ENCODE data around the gene NPRL2. TPM values are rescaled to one million over a fixed set of nuclear protein-coding genes. Genes with fewer than 3 reads are reported as not detected.

The NPRL2 gene
- total and polyA plus RNA-seq, 2 experiments from 2014 or later = 17.9 to 28.9 TPM

GRCh38 chr3:50337175-50337861, 13.3 kb downstream of the NPRL2 start:
- in situ Hi-C loops (cut with MboI) = no loop called here
- Histone ChIP-seq H3K36me3 (ENCODE audit: low read depth) (no peaks in the 10 kb centered on the region), H3K4me1 (ENCODE audit: insufficient read depth) (peaks cover 53% of the 10 kb centered on the region), H3K9me2 (ENCODE audit: insufficient read depth) (no peaks in the 10 kb centered on the region), H3F3A (ENCODE audit: insufficient read depth) (peaks cover 50% of the 10 kb centered on the region), H3K27me3 (replicated peaks; ENCODE audit: insufficient read depth) (no peaks in the 10 kb centered on the region), H3K27ac (peak overlapping the region; percentile 96), H3K79me2 (ENCODE audit: insufficient read depth) (peaks cover 74% of the 10 kb centered on the region), H4K20me1 (ENCODE audit: insufficient read depth) (no peaks in the 10 kb centered on the region; the same call in 1 of the 2 replicates), H3K9me3 (ENCODE audit: low read depth) (no peaks in the 10 kb centered on the region), H3K9ac (peak overlapping the region; percentile 99), H2AFZ (peak overlapping the region; percentile 72), H3K4me2 (ENCODE audit: unreplicated experiment) (peak overlapping the region; percentile 96), H3K4me3 (peak overlapping the region; percentile 89)
- TF ChIP-seq EZH2 (IDR thresholded peaks at IDR 0.05; ENCODE audit: insufficient read depth, poor library complexity, severe bottlenecking) = no peak
- TF ChIP-seq EZH2phosphoT487 (IDR thresholded peaks at IDR 0.05; ENCODE audit: insufficient read depth, low read depth) = no peak
- peak; percentile 100 for DNase-seq
- WGBS, 2 experiments (ENCODE audit: low coverage in 1 of 2, low lambda C conversion rate in 2 of 2, missing lambda C conversion rate in 2 of 2) = 1% methylated on average over 63 to 68 of the region's 79 CpGs

- Histone ChIP-seq H3K4me1 (ENCODE audit: insufficient read depth) (peaks cover 53% of the 10 kb centered on the region), H2AFZ (0 out of 2 replicates have a peak overlapping the region, but pooled peaks have one; percentile 7), H3K9me2 (ENCODE audit: insufficient read depth) (no peaks in the 10 kb centered on the region), H3K27me3 (replicated peaks; ENCODE audit: insufficient read depth) (no peaks in the 10 kb centered on the region), H3K27ac (peak overlapping the region; percentile 96), H3K4me3 (peak overlapping the region; percentile 89), H3K79me2 (ENCODE audit: insufficient read depth) (peaks cover 81% of the 10 kb centered on the region), H4K20me1 (ENCODE audit: insufficient read depth) (no peaks in the 10 kb centered on the region; the same call in 1 of the 2 replicates), H3K9me3 (ENCODE audit: low read depth) (no peaks in the 10 kb centered on the region), H3F3A (ENCODE audit: insufficient read depth) (peaks cover 50% of the 10 kb centered on the region), H3K9ac (peak overlapping the region; percentile 99), H3K36me3 (ENCODE audit: low read depth) (no peaks in the 10 kb centered on the region; the same call in 1 of the 2 replicates), H3K4me2 (ENCODE audit: unreplicated experiment) (peak overlapping the region; percentile 96)
- TF ChIP-seq EZH2phosphoT487 (IDR thresholded peaks at IDR 0.05; ENCODE audit: insufficient read depth, low read depth) (no peak), EZH2 (IDR thresholded peaks at IDR 0.05; ENCODE audit: insufficient read depth, poor library complexity, severe bottlenecking) (no peak)
- WGBS, 2 experiments (ENCODE audit: low coverage in 1 of 2, low lambda C conversion rate in 2 of 2, missing lambda C conversion rate in 2 of 2) = 1% methylated on average over 25 to 30 of the region's 31 CpGs
- DNase-seq = peak; percentile 76
- in situ Hi-C loops (cut with MboI) = no loop called here
Measured at GRCh38 chr3:50336452-50337174, 14.0 kb downstream of the NPRL2 start.

GRCh38 chr3:50334339-50335075, 16.1 kb downstream of the NPRL2 start:
- H3K4me2 ChIP-seq (ENCODE audit: unreplicated experiment) = peak overlapping the region; percentile 96
- peaks cover 46% of the 10 kb centered on the region for H3K4me1 ChIP-seq (ENCODE audit: insufficient read depth)
- no peaks in the 10 kb centered on the region for H3K9me2 ChIP-seq (ENCODE audit: insufficient read depth)
- in situ Hi-C loops (cut with MboI) = no loop called here
- DNase-seq = no peak
- no peak overlapping the region for H2AFZ ChIP-seq
- H4K20me1 ChIP-seq (ENCODE audit: insufficient read depth) = no peaks in the 10 kb centered on the region; the same call in 1 of the 2 replicates
- peak overlapping the region; percentile 99 for H3K9ac ChIP-seq
- H3K27ac ChIP-seq = peak overlapping the region; percentile 96
- peaks cover 18% of the 10 kb centered on the region for H3K36me3 ChIP-seq (ENCODE audit: low read depth)
- H3K4me3 ChIP-seq = peak overlapping the region; percentile 89
- no peaks in the 10 kb centered on the region for H3K9me3 ChIP-seq (ENCODE audit: low read depth)
- H3K79me2 ChIP-seq (ENCODE audit: insufficient read depth) = peaks cover 86% of the 10 kb centered on the region
- peaks cover 62% of the 10 kb centered on the region for H3F3A ChIP-seq (ENCODE audit: insufficient read depth)
- 33 to 44% methylated on average over 5 of the region's 5 CpGs for WGBS, 2 experiments (ENCODE audit: low coverage in 1 of 2, low lambda C conversion rate in 2 of 2, missing lambda C conversion rate in 2 of 2)
- H3K27me3 ChIP-seq (replicated peaks; ENCODE audit: insufficient read depth) = no peaks in the 10 kb centered on the region
- TF ChIP-seq EZH2 (IDR thresholded peaks at IDR 0.05; ENCODE audit: insufficient read depth, poor library complexity, severe bottlenecking) (no peak), EZH2phosphoT487 (IDR thresholded peaks at IDR 0.05; ENCODE audit: insufficient read depth, low read depth) (no peak)

GRCh38 chr3:50333744-50334328, 16.7 kb downstream of the NPRL2 start:
- H3K27ac ChIP-seq = peak overlapping the region; percentile 96
- peaks cover 64% of the 10 kb centered on the region for H3F3A ChIP-seq (ENCODE audit: insufficient read depth)
- peaks cover 23% of the 10 kb centered on the region for H3K36me3 ChIP-seq (ENCODE audit: low read depth)
- H3K4me2 ChIP-seq (ENCODE audit: unreplicated experiment) = peak overlapping the region; percentile 96
- H3K79me2 ChIP-seq (ENCODE audit: insufficient read depth) = peaks cover 79% of the 10 kb centered on the region
- no peaks in the 10 kb centered on the region for H3K9me2 ChIP-seq (ENCODE audit: insufficient read depth)
- no peaks in the 10 kb centered on the region; the same call in 1 of the 2 replicates for H4K20me1 ChIP-seq (ENCODE audit: insufficient read depth)
- DNase-seq = peak; percentile 91
- H3K9ac ChIP-seq = peak overlapping the region; percentile 99
- WGBS, 2 experiments (ENCODE audit: low coverage in 1 of 2, low lambda C conversion rate in 2 of 2, missing lambda C conversion rate in 2 of 2) = 16 to 23% methylated on average over 12 of the region's 12 CpGs
- no peak overlapping the region for H2AFZ ChIP-seq
- no peaks in the 10 kb centered on the region for H3K9me3 ChIP-seq (ENCODE audit: low read depth)
- peak overlapping the region; percentile 89 for H3K4me3 ChIP-seq
- TF ChIP-seq EZH2 (IDR thresholded peaks at IDR 0.05; ENCODE audit: insufficient read depth, poor library complexity, severe bottlenecking) = no peak
- TF ChIP-seq EZH2phosphoT487 (IDR thresholded peaks at IDR 0.05; ENCODE audit: insufficient read depth, low read depth) = no peak
- in situ Hi-C loops (cut with MboI) = no loop called here
- no peaks in the 10 kb centered on the region for H3K27me3 ChIP-seq (replicated peaks; ENCODE audit: insufficient read depth)
- peaks cover 44% of the 10 kb centered on the region for H3K4me1 ChIP-seq (ENCODE audit: insufficient read depth)
